Hepatic stellate cell (primary cell): ENCODE data around the gene DQX1.

Source experiments
- DNase-seq: peaks from one replicate; pipeline ENCODE4 v3.0.0; 2011; ENCODE audit warnings: low spot score

Gene DQX1

DNA sequence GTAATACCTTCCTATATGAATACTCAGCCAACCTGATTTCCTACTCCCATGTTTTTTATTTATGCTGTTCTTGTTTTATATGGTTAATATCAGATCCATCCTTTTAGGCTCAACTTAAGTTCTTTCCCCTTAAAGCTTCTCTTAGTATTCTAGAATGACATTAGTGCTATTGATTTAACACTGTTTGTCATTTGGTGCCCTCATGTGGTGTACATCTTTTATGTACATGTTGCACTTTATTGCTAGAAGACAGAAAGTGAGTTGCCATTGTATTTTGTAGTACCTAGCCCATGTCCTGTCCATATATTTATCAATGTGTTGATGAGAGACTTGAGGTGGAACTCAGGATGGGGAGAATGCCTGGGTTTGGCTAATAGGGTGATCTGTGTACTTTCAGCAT is 6.2 kb upstream of the DQX1 start:
- peak; percentile 40 for DNase-seq

DNA sequence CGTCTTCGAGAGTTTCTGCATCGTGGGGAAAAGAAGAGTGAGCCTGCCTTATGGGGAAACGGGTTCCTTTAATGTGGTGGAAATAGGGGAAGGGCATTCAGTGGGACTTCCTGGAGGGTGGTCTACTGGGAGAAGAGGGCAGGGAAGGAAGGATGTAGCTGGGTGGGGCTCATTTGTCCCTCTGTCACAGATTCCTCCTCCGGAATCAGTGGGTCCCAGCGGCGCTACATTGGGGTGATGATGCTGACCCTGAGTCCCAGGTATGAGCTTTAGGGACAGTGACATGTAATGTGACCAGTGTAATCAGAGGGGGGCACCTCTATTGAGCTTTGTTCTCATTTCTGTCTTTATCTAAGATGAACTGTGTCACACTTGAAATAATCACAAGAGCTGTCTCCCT is 5.6 kb upstream of the DQX1 start:
- no peak for DNase-seq

DNA sequence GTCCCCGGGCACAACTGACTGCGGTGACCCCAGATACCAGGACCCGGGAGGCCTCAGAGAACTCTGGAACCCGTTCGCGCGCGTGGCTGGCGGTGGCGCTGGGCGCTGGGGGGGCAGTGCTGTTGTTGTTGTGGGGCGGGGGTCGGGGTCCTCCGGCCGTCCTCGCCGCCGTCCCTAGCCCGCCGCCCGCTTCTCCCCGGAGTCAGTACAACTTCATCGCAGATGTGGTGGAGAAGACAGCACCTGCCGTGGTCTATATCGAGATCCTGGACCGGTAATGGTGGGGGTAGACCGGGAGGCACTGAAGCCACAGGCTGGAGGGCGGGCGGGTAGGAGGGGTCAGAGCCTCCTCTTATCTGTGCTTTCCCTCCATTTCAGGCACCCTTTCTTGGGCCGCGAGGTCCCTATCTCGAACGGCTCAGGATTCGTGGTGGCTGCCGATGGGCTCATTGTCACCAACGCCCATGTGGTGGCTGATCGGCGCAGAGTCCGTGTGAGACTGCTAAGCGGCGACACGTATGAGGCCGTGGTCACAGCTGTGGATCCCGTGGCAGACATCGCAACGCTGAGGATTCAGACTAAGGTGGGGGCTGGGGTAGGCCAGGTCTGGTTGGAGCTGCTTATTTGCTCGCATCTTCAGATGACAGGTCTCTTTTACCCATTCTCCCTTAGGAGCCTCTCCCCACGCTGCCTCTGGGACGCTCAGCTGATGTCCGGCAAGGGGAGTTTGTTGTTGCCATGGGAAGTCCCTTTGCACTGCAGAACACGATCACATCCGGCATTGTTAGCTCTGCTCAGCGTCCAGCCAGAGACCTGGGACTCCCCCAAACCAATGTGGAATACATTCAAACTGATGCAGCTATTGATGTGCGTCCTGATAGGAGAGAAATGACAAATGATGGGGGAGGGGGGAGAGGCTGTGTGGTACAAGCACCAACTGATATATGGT is 4.5 kb upstream of the DQX1 start:
- peak; percentile 75 for DNase-seq

DNA sequence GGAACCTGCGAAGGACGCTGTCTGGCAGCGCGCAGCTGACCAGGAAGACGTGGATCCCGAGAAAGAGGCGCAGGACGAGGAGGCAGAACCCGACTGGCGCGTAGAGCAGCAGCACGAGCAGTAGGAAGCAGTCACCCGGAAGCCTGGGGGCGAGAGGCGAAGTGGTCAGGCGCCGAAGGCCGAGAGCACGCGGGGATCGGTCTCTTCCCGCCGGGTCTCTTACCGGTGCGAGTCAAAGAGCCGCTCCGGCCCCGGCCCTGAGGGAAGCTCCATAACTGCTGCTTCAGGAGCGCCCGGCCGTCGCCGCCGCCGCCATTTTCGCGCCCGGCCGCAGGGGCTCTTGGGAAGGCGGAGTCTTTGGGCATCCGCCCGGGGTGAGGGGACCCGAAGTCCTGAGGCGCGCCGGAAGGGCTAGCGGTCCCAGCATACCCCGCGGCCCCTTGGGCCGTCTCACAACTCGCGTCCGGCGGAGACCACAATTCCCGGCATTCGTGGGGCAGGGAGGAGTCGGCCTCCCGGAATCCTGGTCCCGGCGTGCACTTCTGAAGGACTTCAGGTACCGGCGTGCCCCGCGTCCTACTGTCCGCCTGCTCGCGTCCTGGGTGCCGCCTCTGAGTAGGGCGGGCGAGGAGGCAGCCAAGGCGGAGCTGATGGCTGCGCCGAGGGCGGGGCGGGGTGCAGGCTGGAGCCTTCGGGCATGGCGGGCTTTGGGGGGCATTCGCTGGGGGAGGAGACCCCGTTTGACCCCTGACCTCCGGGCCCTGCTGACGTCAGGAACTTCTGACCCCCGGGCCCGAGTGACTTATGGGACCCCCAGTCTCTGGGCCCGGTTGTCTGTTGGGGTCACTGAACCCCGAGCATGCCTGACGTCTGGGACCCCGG is 3.6 kb upstream of the DQX1 start, which contains the start of the genes AUP1 and HTRA2:
Gene AUP1 (minus strand): TSS at position 350 of the 882 bp plus-strand sequence. CDS start 77 bp downstream, at position 273.
Gene HTRA2 (plus strand): TSS at position 577 of the 882 bp plus-strand sequence. CDS start 74 bp downstream, at position 651.
- peak; percentile 100 for DNase-seq

DNA sequence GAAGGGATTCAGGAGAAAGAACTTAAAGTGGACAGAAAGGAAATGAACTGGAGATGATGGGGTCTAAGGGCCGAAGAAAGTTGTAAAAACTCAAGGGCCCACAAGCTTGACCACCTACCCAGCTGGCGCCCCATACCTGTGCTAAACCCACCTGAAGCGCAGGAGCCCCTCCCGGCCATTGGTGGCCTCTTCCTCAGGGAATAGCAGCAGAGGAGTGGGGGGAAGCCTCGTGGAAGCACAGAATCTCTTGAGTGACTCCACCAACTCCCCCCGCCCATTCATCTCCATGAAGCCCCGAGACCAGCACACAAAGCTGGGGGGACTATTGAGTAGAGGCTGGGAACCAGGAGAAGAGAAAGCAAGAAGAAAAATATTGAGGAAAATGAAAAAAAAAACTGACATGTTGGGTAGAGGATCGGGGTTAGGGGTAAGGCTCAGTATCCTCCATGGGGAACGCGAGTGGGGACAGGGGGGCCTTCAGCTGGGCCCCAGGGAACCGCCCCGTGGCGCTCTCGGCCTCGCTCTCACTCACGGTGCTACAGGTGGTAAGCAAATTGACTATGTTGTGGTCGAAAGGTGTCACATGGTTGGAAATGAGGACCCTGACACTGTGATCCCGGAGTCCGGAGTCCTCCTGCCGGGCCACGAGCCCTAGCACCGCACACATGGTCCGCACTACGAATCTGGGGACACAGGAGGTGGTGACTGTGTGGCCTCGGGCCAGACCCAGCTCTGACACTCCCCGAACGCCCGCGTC is 2.7 kb upstream of the DQX1 start:
- no peak for DNase-seq

DNA sequence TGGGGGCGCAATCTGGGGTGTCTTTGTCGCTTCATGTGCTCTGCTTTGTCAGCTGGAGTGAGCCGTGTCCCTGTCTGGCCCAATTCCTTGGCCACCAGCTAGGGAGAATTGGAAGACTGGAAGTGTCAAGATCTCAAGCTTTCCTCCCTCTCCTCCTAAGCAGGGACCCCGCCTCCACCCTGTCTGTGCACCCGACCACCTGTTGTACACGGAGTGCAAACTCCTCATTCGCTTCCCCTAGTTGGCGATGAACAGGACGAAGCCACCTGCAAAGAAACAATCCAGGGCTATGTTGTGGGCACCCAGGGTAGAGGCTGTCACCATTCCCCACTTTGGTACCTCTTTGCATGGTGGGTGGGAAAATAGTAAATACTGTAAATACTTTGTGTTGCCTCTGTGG is 1.7 kb upstream of the DQX1 start:
- DNase-seq = no peak

DNA sequence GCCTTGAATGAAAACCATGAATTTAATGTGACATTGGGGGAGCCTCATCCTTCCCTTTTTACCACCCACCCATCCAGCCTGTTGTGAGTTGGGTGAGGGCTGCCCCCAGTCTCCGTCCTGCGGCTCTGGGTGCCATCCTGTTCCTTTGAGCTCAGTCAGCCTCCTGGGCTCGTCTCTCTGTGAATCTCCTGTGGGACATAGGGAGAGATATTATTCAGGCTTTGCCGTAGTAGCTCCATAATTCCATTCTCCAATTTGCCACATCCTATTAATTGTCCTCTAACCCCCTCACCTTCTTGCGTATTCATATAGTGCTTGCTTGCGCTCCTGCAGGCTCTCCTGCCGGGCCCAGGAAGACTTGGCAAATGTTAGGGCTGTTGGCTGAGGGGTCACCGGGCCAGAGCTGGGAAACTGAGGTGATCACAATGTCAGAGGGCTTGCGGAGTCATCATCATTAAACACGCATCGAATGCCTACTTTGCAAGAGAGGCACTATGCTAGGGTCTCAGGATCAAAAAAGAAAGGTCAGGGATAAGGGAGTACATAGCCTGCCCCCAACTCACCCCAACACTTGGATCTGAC is 709 bp upstream of the DQX1 start:
- no peak for DNase-seq

DNA sequence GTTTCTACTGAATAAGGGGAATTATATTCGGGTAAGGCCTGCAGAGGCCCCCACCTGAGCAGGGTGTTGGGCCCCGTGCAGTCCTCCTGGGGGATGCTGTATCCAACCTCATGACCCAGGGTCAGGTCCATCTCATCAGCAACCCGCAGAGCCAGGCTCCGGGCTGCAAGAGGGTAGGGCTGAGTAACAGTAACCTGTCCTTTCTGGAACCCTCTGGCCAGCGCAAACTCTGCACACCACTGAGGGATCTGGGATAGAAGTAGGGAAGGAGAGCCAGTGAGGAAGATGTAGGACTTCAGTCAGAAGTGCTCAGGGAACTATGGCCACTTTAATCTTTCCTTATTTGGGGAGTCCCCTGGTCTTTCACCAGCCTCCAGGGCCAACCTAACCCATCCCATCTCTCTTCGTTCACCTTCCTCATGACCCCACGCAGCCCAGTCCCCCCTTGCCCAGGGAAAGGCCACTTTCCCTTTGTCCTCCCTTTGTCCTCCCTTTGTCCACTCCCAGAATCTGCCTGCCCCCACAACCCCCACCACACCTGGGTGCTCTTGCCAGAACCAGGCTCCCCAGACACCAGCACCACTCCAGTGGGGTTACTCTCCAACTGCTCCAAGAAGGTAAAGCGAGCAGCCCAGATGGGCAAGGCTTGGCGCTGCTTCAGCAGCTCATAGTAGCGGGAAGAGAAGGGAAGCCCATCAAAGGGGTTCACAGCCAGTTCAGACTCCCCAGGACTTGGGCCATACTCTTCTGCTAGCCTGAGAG is 895 bp downstream of the DQX1 start:
- DNase-seq = no peak

DNA sequence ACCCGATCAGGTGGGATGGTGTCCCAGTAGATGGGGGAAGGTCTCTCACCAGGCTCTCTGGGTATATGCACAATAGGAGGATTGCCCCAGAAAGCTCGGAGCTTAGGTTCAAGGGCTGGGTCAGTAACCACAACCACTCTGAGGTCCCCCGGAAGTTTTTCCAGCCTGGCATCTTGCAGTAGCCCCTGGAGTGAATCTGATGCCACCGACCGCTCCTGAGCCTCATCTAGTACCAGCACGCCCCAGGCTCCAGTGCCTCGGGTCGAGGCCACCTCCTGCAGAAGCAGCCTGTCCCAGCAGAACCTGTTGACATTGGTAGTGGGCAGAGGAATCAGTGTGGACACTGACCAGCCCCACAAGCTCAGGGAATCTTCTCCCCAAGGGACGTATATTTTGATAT is 2.0 kb downstream of the DQX1 start:
- DNase-seq = no peak

DNA sequence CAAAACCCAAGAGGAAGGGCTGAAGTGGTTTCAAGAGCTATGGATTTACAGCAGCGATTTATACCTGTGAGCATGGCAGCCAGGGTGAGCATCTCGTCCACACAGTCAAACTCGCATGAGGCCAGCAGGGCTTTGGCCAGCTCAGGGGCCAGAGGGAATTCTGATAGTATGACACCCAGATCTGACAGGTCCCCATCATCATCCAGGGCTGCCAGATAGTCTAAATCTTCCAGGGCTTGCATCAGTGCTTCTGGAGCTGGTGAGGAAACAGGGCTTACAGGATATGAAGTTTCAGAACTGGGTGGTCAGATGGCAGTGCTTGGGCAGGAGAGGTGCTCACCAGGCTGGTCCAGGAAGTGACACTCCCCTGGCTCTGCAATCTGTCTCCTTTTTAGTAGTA is 3.5 kb downstream of the DQX1 start:
- DNase-seq = no peak

DNA sequence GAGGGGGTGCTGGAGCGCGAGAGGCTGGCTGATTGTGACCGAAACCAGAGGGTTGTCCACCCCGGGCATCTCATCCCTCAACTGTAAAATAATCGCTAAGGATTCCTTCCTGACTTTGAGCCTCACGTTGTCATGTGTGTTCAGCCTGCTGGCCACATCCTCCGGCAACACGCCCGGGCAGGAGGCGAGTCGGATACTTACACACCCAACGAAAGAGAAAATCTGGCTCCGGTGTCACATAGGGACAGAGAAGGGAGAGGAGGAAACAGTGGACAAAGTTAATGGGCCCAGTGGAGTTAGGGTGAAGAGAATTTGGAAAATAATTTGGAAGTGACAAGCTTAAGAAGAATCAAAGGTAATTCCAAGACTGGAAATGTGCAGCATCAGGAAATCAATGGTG is 9.4 kb downstream of the DQX1 start:
- no peak for DNase-seq

DNA sequence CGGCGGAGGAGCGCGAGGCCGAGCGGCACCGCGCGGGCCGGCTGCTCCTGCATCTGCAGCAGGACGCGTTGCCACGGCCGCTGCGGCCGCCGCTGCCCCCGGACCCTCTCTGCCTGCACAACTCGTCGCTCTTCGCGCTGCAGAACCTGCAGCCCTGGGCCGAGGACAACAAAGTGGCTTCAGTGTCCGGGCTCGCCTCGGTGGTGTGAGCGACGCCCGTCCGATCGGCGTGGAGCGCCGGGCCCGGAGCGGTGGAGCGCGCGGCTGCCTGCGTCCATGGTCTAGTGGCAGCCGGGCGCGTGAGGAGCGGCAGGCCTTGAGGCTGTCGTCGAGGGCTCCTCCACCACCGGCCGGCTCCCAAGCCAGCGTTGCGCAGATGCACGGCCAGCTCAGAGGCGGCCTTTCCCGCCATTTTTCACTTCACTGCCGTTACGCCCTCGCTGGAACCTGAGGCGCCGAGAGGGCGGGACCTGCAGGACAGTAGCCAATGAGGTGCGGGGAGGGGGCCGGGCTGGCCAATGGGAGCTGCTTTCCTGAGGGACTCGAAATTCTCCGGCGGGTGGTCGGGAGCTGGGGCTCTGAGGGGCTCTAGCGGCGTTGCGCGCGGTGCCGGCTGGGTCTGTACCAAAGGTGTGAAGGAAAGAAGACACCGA is 9.9 kb downstream of the DQX1 start:
- peak; percentile 83 for DNase-seq

DNA sequence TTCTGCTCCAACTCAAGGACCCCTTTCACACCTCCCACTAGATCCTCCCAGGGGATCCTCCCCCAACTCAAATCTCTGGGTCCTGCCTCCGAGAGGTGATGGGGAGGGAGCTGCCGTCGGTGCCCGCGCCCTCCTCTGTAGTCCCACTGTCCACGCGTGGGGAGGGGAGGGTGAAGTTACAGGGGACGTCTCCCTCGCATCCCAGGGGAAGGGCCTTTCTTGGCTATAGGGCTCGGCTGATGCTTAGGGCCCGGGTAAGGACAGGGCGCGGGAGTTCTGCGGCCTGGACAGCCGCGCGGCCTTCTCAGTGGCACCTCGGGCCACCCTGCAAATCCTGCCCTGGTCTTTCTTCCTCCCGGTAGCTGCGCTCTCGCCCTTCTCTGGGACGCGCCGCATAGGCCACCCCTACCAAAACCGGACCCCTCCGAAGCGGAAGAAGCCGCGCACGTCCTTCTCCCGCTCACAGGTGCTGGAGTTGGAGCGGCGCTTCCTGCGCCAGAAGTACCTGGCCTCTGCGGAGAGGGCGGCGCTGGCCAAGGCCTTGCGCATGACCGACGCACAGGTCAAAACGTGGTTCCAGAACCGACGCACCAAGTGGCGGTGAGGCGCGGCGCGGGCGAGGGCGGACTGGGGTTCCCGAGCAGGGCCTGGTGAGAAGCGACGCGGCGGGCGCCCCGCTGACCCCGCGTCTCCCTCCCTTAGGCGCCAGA is 10.6 kb downstream of the DQX1 start:
- no peak for DNase-seq

DNA sequence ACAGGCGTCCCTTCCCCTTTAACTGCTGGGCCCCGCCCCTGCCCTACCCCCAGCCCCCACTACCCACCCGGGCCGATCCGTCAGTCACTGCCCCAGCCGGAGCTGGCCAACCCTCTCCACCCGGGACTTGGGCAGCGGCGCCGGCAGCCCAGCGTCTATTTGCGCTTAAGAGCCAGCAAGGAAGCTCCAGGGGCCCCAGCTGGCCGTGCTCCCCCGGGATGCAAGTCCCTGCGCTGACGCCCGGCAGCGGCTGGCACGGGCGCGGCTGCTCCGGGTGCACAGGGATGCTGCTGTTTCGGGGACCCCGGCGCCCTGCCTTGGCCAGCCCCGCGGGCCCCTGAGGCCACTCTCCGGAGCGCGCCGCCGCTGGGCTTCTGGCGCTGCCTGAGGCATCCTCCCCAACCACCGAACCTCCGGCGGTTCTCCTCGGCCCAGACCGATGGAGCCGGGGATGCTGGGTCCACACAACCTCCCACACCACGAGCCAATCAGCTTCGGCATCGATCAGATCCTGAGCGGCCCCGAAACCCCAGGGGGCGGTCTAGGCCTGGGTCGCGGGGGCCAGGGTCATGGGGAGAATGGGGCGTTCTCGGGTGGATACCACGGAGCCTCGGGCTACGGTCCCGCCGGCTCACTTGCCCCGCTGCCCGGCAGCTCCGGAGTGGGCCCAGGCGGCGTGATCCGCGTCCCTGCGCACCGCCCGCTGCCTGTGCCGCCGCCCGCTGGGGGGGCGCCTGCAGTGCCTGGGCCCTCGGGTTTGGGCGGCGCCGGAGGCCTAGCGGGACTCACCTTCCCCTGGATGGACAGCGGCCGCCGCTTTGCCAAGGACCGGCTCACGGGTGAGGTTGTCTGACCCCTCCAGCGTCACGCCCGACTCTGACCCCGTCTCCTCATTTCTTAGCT is 11.4 kb downstream of the DQX1 start, which contains the start of gene TLX2:
Gene TLX2 (plus strand): TSS at position 83 of the 903 bp plus-strand sequence. CDS start 357 bp downstream, at position 440.
- no peak for DNase-seq

DNA sequence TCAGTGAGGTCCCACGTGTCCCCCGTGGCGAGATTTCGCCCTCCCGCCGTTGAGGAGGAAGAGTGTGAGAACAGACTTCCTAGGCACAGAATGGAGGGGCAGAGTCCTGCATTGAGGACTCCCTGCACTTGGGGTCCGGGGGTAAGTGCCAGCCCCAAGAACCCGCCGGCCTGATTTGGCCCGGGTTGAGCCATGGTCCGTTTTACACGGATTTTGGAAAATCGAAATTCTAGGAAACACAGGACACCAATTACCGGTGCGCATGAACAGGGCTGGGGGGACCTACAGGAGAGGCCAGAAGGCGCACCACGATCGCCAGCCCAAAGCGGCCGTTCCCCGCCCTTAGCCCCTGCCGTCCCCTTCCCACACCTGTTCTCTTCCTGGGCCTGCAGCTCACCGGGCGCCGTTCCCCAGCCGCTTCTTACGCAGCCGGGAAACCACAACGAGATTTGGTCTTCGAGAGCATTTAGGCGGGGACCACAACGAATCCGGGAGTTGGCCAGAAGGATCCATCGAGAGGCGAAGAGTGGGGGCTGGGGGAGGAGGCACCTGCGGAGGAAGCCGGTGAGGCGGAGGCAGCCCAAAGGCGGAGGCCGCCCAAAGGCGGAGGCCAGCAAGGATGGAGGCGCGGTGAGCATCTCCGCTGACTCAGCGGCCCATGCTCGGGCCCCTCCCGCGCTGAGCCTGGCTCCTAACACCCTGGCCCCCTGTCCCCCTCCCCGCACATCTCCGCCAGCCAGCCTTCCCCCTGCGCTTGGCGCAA is 12.2 kb downstream of the DQX1 start:
- no peak for DNase-seq

DNA sequence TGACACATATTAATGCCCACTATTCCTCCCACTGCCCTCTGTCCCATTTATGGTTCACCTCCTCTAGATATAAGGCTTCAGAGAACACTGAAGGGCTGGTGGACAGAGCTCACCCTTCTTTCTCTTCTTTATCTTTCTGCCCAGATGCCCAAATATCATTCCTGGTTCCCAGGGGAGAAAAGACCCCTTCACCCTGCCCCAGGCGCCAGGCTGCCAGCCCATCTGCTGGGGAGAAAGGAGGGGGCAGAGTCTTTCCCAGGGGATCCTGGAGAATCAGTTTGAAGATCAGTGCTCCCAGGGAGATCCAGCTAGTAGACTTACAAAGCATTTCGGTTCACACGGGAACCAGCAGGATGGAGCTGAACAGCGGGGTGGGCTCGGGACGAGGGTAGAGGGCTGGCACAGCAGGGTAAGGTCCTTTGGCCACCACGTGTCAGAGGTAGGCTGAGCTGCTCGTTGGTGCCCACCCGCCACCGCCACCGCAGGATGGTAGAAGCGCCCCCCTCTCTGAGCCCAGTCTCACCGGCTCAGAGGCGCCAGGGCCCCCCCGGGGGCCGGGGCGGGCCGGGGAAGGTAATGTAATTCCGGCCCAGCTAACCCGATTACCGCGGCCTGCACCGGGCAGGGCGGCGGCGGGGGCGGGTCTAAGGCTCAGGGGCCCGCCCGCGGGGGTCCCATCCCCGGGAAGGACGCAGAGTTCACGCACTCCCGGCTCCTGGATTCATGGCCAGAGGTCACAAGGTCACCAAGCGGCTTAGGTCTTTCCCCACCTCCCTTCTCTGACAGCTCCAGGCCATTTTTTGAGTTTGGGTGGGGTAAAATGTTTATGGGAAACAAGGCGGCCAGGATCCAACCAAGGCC is 13.1 kb downstream of the DQX1 start:
- DNase-seq = no peak
